Left cardiac atrium (tissue), 2 donors: ENCODE measurements around the gene FANCC. TPM values are rescaled to one million over a fixed set of nuclear protein-coding genes. Genes with fewer than 3 reads are reported as not detected.

Experiments
- microRNA-seq, 2 donors: library from miRNA; unstranded; fragments of <30 nt; microRNA quantifications; one replicate each; pipeline ENCODE4 v1.2.0, GENCODE V29; 2020
- total RNA-seq, 2 donors: library from RNA; stranded (reverse); fragmentation: NEBNext Ultra II Directional; extraction: Animal tissue kit (Norgen Biotek cat#: 25700); gene quantifications; one replicate each; pipeline ENCODE4 v1.2.1, GENCODE V29; 2021
- donor health status: DM: no; HTN: yes; CAD: no; lungs with severe emphysema.
- donor health status: DM: yes; HTN: yes; CAD: no.

The FANCC gene
- total RNA-seq, 2 donors from 2014 or later: 5.0 to 6.2 TPM

Small RNAs within 50 kb of the gene (microRNA-seq; reads per million reads assigned to microRNA genes)
- 115,080 to 132,877 reads per million in 2 donors for gene MIR23B
- gene MIR24-1: 0 reads per million in 2 donors
- gene MIR27B: 14,590 to 15,129 reads per million in 2 donors
- 0 reads per million in 2 donors for gene MIR3074
- 0 reads per million in 2 donors for gene MIR6081

Other genes with a start within 250 kb of the FANCC start
- 1 to 10 TPM; 5.9 to 6.9 TPM for gene PTCH1, start 199.3 kb upstream of the FANCC start, total RNA-seq